GM21723 (cell line): ENCODE measurements around the gene KDELR3.

Experiments
- ATAC-seq: cut with Tn5 transposase; IDR thresholded peaks from one replicate; pipeline ENCODE4 v1.9.1; 2021; ENCODE audit warnings: mild to moderate bottlenecking, moderate library complexity; ENCODE audit not compliant: unreplicated experiment

KDELR3 gene

DNA sequence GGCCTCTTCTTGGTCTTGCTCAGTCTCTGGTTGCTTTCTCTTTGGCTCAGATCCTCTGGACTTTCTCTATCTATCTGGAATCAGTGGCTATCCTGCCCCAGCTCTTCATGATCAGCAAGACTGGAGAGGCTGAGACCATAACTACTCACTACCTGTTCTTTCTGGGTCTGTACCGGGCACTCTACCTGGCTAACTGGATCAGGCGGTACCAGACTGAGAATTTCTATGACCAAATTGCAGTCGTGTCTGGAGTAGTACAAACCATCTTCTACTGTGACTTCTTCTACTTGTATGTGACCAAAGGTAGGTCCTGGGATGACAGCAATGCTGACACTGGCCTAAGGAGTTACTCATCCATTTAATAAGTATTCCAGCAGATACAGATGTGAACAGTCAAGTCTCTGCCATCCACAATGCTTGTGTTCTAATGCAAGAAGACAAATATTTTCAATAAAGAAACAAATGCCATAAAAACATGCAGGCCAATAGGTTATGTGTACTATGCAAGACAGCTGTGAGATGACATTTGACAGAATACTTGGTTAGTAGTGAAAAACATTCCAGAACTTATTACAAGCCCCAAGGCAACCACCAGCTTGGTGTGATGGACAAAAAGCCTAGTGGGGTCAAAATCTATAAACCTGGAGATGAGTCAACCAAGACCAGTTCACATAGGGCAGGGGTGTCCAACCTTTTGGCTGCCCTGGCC lies 13.4 kb downstream of the KDELR3 start:
- no peak for ATAC-seq

DNA sequence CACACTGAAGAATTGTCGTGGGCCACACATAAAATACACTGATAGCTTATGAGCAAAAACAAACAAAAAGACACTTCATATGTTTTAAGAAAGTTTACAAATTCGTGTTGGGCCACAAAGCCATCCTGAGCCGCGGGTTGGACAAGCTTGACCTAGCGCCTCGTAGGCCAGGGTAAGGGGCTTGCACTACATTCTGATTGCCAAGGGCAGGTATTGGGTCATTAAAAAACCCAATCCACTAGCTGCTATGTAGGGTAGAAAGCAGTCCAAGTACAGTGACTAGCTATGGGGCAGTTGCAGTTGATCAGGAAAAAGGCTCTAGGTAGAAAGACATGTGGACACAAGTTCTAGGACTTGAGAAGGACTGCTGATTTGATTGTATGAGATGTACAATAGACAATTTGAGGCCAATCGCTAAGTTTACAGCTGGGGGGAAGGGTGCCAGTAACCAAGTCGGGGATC lies 14.0 kb downstream of the KDELR3 start:
- ATAC-seq = no peak

GRCh38 chr22:38482662-38483308 lies 14.9 kb downstream of the KDELR3 start:
- ATAC-seq = no peak

DNA sequence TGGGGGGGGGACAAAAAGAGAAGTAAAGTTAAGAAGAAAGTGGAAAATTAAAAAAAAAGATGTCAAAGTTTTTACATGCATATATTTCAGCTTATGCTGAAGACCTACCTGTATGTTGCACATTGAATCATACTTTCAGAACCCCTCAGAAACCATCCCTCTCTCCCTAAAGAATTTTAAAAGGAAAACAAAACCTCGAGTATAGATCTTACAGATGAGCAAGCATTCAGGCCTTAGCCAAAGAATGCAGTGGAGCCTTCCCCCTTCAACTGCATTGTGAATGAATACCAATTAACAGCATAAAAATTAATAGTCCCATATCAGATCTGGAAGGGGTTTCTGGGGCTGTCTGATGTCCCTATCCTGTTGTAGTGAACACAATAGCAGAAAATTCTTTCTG lies 16.3 kb downstream of the KDELR3 start:
- no peak for ATAC-seq

GRCh38 chr22:38485783-38486182 lies 17.9 kb downstream of the KDELR3 start:
- no peak for ATAC-seq

- no peak for ATAC-seq
These were observed 20.1 kb downstream of the KDELR3 start for GRCh38 chr22:38487946-38488345.

DNA sequence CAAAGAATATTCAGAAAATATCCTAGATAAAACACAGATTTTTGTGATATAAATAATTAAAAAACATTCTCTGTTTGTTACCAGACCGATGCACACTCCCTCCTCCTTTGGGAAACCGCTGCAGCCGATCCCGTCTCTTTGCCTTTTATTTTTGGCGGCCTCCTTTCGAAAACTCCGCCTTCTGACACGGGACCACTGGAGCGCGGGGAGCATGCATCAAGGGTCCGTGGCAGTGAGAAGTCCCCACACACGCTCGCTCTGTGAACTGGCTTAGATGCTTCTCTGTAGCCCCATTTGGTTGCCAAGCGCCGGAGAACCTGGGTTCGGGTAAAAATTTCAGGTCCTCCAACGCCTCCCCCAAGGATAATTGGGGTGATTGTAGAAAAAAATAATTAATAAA lies 21.2 kb downstream of the KDELR3 start:
- ATAC-seq = no peak

DNA sequence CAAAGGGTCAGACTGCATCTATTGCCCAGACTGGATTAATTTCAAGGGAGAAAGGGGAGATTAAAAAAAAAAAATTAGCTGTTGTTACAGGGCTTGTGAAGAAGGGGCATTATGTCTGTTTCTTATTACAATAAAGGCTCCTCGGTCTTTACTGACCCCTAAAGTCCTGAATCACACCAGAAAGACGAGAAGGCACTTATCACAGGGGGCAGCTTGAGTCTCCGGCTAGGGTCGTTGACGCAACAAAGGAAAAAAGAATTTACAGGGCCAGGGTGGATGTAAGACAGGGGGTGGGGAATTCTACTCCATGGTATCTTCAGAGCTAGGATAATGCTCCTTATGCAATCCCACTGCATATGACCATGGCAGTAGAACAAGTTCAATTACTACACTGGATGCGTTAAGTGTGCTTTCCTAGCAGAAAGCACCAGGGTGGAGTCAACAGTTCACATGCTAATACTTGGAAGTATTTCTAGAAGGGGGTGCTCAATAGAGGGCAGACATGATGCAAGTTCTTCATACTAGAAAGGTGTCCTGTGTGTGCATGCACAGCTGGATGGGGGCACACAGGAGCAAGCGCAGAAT lies 21.8 kb downstream of the KDELR3 start:
- ATAC-seq = no peak

DNA sequence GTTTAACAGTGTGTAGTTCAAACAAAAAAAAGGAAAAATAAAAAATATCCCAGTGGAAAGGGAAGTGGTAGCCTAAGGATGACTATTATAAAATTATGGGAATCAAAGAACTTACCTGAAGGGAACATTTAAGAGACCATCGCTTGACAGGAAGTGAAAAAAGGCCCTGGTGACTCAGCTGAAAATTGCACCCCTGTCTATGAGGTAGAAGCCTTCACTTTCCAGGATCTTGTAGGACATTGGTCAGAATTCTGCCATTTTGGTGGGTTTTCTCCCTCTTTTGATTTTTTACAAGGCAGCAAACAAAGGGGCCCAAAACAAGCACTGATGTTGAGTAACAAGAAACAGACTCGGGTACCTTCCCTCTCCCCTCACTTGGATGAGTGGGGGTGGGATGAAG lies 22.6 kb downstream of the KDELR3 start:
- no peak for ATAC-seq

GRCh38 chr22:38490915-38491314 lies 23.0 kb downstream of the KDELR3 start:
- no peak for ATAC-seq

- no peak for ATAC-seq
These were observed 23.9 kb downstream of the KDELR3 start for GRCh38 chr22:38491707-38492348.

DNA sequence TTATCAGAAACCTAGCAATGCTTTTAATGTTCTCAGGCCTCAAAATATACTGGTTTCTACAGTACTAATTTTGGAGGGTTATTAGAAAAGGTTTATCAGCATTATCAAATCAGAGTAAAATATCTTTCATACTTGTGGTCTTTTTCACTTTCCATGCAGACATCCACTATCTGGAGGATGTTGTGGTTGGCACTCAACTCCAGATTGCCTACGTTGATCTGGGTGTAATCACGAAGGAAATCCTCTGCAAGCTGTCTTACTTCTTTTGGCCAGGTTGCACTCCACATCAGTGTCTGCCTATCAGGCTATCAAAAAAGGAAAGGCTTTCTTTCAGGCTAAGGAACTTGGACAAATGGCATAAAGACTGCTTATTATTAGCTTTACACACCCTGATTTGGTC lies 26.6 kb downstream of the KDELR3 start:
- ATAC-seq = no peak

DNA sequence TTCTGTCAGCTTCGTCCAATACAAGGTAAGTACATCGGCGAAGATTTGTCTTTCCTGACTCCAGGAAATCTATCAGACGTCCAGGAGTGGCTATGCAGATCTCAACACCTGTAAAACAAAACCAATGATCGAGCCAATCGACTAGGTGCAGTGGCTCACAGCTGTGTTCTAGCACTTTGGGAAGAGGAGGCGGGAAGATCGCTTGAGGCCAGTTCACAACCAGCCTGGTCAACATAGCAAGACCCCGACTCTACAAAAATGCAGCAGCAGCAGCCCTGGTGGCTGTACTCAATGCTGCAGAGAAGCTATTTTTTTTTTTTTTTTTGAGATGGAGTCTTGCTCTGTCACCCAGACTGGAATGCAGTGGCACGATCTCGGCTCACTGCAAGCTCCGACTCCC lies 27.0 kb downstream of the KDELR3 start:
- no peak for ATAC-seq

DNA sequence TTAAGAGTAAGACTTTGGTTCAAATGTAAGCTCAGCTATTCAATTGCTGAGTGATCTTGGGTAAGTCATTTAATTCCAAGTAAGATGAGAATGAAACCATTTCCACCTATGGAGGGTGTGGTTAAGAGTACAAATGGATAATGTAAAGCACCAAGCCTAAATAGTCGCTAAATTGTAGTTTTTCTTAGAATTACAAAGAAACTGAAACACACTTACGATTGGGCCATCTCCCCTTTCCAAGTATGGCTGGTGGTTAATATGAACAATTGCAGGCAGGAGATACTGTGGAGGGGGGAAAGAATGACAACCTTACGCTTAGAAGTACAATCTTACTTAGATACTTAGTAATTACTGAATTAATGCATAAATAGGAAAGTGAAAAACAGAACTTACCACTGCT lies 30.0 kb downstream of the KDELR3 start:
- ATAC-seq = no peak

DNA sequence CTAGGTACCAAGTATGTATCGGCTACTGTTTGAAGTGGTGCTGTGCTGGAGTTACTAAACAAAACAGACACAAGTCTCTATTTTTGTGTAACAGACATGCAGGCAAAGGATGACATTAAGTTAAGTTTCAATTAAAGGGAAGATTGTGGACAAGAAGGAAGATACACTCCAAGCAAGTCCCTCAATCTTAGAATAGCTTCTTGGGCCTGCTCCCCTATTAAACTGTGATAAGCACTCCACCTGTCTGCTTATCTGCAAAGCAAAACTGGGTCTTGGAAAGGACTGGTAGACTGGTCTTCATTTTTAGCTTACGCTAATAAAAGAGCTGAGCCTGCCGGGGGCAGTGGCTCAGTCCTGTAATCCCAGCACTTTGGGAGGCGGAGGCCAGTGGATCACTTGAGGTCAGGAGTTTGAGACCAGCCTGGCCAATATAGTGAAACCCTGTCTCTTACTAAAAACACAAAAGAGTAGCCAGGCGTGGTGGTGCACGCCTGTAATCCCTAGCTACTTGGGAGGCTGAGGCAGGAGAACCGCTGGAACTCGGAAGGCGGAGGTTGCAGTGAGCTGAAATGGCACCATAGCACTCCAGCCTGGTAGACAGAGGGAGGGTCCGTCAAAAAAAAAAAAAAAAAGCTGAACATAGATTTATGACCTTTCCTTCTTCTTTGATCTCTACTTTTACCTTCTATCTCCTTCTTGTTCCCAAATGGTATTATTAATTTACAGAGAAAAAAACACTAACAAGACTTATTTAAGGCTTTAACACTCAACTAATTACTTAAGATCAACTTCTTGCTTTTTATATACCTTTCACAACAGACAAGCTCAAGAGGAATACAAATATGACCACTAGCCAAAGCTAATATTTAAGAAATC lies 34.1 kb downstream of the KDELR3 start:
- ATAC-seq = no peak

GRCh38 chr22:38503021-38503420 lies 35.1 kb downstream of the KDELR3 start:
- no peak for ATAC-seq

DNA sequence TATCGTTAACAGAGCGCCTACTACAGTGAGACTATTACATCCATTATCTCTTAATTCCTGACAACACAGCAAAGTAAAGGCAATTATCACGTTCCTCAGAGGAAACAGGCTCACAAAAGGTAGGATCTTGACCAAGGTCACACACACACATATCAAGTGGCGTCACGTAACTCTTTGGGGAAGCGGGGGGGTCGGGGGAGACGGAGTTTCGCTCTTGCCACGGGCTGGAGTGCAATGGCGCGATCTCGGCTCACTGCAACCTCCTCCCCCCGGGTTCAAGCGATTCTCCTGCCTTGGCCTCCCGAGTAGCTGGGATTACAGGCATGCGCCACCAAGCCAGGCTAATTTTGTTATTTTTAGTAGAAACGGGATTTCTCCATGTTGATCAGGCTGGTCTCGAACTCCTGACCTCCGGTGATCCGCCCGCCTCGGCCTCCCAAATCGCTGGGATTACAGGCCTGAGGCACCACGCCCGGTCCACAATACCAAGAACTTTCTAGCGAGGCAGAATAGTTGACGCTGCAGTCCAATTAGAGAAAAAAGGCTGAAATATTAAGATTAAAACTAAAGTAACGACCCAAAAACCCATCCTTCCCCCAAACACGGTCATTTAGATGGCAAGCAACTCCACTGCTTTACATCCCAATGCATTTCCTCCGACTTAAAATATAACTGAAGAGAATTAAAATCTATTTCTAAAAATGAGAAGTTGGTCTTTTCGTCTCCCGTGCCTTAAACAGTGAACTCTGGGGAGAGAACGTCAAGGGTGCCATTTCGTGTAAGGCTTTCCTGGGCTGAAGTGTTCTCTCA lies 37.0 kb downstream of the KDELR3 start:
- no peak for ATAC-seq

DNA sequence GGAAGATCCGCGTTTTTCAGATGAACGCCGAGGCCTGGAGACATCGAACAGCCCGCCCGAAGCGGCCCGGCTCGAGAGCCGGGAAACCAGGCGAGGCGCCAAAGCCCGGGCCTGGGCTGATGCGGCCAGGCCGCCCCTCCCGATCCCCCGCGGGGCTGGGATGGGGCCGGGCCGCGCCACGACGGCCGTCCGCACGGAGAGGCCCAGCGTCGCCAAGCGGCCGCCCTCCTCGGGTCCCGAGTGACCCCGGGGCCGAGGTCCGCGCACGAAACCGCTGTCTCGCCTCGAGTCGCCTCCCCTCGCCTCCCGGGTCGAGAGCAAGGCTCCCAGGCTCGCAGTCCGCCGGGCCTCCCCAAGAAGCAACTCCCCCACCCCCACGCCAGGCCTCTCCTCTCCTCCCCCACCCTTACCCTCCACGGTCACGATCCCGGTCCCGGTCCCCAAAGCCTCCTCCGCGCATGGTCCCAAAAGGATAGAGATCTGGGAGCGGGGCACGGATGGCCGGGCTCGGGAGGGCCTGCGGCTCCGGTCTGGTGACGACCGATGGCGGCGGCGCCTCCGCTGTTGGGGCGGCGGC lies 37.7 kb downstream of the KDELR3 start:
- peak; percentile 27 for ATAC-seq

GRCh38 chr22:38506118-38506962 lies 38.4 kb downstream of the KDELR3 start, which contains the start of gene DDX17:
TSS of gene DDX17 (minus strand) at chr22:38506311.
- ATAC-seq = peak; percentile 81
